Hepatocyte (in vitro differentiated cells): ENCODE measurements around the gene SNTG2. TPM values are rescaled to one million over a fixed set of nuclear protein-coding genes. Genes with fewer than 3 reads are reported as not detected.

Source experiments
- DNase-seq: peaks from one replicate; pipeline ENCODE4 v3.0.0-alpha.2; 2016; ENCODE audit warnings: low spot score
- H2AFZ ChIP-seq: fragments of 200-600 bp; sonication (generic); 2 replicates; pipeline ENCODE4 v1.6.0; 2016; ENCODE audit warnings: antibody characterized with exemption, mild to moderate bottlenecking
- H3K27ac ChIP-seq: fragments of 200-600 bp; sonication (generic); 2 replicates; pipeline ENCODE4 v1.5.1; 2016; ENCODE audit warnings: mild to moderate bottlenecking
- H3K27me3 ChIP-seq: fragments of 200-600 bp; sonication (generic); 2 replicates; pipeline ENCODE4 v1.6.1; 2016
- H3K36me3 ChIP-seq: fragments of 200-600 bp; sonication (generic); replicated peaks from 2 replicates; pipeline ENCODE4 v1.5.1; 2016; ENCODE audit warnings: low read depth; ENCODE audit not compliant: insufficient read depth
- H3K4me1 ChIP-seq: fragments of 200-600 bp; sonication (generic); 2 replicates; pipeline ENCODE4 v1.5.1; 2016; ENCODE audit warnings: mild to moderate bottlenecking, moderate library complexity; ENCODE audit not compliant: insufficient read depth
- H3K4me2 ChIP-seq: fragments of 200-600 bp; sonication (generic); 2 replicates; pipeline ENCODE4 v1.6.0; 2016
- H3K4me3 ChIP-seq: fragments of 200-600 bp; sonication (generic); 2 replicates; pipeline ENCODE4 v1.5.1; 2016; ENCODE audit warnings: mild to moderate bottlenecking
- H3K79me2 ChIP-seq: fragments of 200-600 bp; sonication (generic); 2 replicates; pipeline ENCODE4 v1.6.0; 2017; ENCODE audit warnings: mild to moderate bottlenecking
- H3K9me2 ChIP-seq: fragments of 200-600 bp; sonication (generic); replicated peaks from 2 replicates; pipeline ENCODE4 v1.6.0; 2017; ENCODE audit warnings: mild to moderate bottlenecking; ENCODE audit not compliant: insufficient read depth
- H3K9me3 ChIP-seq: fragments of 200-600 bp; sonication (generic); 2 replicates; pipeline ENCODE4 v1.5.1; 2016; ENCODE audit warnings: low read depth, mild to moderate bottlenecking
- H4K20me1 ChIP-seq: fragments of 200-600 bp; sonication (generic); 2 replicates; pipeline ENCODE4 v1.6.0; 2016; ENCODE audit warnings: mild to moderate bottlenecking; ENCODE audit not compliant: insufficient read depth, poor library complexity, severe bottlenecking
- CTCF ChIP-seq: fragments of 200-600 bp; sonication (generic); IDR thresholded peaks from 2 replicates; pipeline ENCODE4 v1.5.1; 2016; ENCODE audit warnings: antibody characterized with exemption, mild to moderate bottlenecking; ENCODE audit not compliant: poor library complexity
- EZH2 ChIP-seq: fragments of 200-600 bp; sonication (generic); IDR thresholded peaks from 2 replicates; pipeline ENCODE4 v1.6.1; 2016; ENCODE audit warnings: antibody characterized with exemption, mild to moderate bottlenecking, borderline replicate concordance
- EZH2phosphoT487 ChIP-seq: fragments of 200-600 bp; sonication (generic); IDR thresholded peaks from one replicate; pipeline ENCODE4 v1.6.1; 2018; ENCODE audit warnings: antibody characterized with exemption, mild to moderate bottlenecking, low read depth, moderate library complexity; ENCODE audit not compliant: unreplicated experiment, severe bottlenecking
- WGBS: methylation state at CpG from one replicate; pipeline ENCODE4 v1.1.6; 2016; ENCODE audit warnings: low lambda C conversion rate; ENCODE audit errors: missing lambda C conversion rate; 5-methylcytosine and 5-hydroxymethylcytosine counted together
- polyA plus RNA-seq: library from polyadenylated mRNA; unstranded; fragments of >200 nt; fragmentation: Nextera tagmentation; extraction: Ambion mirVana; gene quantifications from 2 replicates; pipeline ENCODE4 v1.2.1, GENCODE V29; 2016
- total RNA-seq: library from RNA; depleted of rRNA; stranded (reverse); fragments of >200 nt; gene quantifications from 2 replicates; pipeline ENCODE4 v1.2.3, GENCODE V29; 2014

The SNTG2 gene
- total and polyA plus RNA-seq, 2 experiments from 2014 or later = not detected

DNA sequence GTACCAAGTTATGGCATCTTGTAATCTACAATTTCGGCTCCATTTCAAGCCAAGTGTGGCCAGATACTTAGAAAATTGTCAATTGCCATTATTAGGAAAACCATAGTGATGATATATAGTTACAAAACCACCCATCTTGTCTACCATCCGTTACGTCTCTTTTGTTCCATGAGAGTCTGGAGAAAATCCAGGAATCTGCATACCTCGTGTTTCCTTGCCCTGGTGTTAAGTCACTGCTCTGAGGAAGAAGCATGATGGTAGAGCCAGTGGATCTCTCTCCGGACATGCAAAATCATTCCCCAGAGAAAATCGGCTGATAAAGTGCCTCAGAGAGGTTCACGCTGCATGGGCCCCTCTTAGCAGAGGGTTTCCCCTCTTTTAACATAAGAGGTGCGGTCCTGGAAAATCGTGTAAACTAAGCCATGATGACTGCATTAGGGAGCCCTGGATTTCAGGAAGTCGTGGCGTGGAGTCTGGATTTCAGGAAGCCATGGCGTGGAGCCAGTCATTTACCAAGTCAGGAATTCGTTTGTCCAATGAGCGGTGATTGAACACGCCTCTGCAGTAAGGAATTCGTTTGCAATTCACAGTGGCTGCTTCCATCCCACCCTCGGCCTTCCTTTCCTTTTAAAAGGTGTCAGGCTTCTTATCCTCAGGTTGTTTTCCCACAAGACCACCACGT lies 304.2 kb downstream of the SNTG2 start:
- TF ChIP-seq EZH2 (no peak), CTCF (no peak), EZH2phosphoT487 (no peak)
- no peak overlapping the region for H3K4me3 ChIP-seq
- H3K79me2 ChIP-seq = no peaks in the 10 kb centered on the region
- WGBS = 84% methylated on average over 18 of the region's 18 CpGs
- H3K4me2 ChIP-seq = no peak overlapping the region
- H2AFZ ChIP-seq = no peak overlapping the region
- no peaks in the 10 kb centered on the region for H3K9me3 ChIP-seq
- DNase-seq = no peak
- H3K36me3 ChIP-seq = no peaks in the 10 kb centered on the region
- no peaks in the 10 kb centered on the region for H4K20me1 ChIP-seq
- no peaks in the 10 kb centered on the region for H3K27me3 ChIP-seq
- H3K27ac ChIP-seq = no peak overlapping the region
- no peaks in the 10 kb centered on the region for H3K9me2 ChIP-seq
- no peaks in the 10 kb centered on the region for H3K4me1 ChIP-seq

DNA sequence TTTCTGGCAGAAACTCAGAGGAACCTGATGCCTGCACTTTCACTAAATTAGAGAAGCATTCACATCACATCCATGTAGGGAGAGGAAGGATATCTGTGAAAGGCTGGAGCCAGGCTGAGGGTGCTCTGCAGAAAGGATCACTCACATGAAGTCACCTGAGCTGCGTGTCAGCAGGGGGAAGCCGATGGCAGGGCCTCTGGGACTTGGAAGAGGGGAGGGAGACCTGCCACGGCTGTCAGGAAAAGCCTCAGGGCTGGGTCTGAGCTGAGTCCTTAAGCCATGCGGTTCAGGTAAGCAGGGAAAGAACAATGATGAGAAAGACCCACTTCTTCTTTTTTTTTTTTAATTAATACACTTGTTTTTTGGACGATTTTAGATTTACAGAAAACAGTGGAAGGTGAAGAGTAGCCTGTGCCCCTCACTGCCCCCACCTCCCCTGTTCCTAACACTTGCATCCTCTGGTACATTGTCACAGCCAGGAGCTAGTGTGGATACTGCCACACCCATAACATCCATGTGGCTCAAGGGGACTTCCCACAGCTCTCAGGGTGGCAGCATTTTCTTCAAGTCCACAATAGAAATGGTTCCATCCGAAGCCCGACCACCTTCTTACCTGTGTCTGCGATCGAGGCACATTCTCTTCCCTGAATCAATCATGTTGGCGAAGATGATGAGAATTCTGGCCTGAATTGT lies 306.1 kb downstream of the SNTG2 start:
- Histone ChIP-seq H3K4me3 (no peak overlapping the region), H3K36me3 (no peaks in the 10 kb centered on the region), H3K4me1 (no peaks in the 10 kb centered on the region), H2AFZ (no peak overlapping the region), H3K79me2 (no peaks in the 10 kb centered on the region), H3K4me2 (no peak overlapping the region), H3K9me2 (no peaks in the 10 kb centered on the region), H3K9me3 (no peaks in the 10 kb centered on the region), H3K27ac (no peak overlapping the region), H3K27me3 (no peaks in the 10 kb centered on the region), H4K20me1 (no peaks in the 10 kb centered on the region)
- WGBS = 78% methylated on average over 9 of the region's 10 CpGs
- no peak for TF ChIP-seq EZH2phosphoT487
- TF ChIP-seq EZH2 = no peak
- TF ChIP-seq CTCF = no peak
- DNase-seq = no peak

DNA sequence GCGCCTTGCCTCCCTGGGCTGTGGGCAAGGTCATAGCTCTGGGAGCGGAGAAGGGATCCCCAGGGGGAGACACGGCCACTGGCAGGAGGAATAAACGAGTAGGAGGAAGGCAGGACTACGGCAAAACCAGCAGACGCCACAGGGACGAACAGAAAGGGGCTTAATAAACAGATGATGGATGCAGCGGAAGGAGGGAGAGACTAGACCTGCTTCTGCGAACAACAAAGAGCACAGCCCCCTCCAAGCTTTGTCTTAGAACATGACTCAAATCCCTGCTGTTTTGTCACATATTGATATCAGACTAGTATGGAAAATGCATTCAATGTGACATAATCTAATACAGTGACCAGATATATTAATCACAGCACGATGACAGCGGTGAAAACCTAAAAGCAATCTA lies 306.7 kb downstream of the SNTG2 start:
- no peak for DNase-seq

More for the DNA sequence above, 306.7 kb downstream of the SNTG2 start:
- H3K4me3 ChIP-seq = no peak overlapping the region
- WGBS = 83% methylated on average over 11 of the region's 11 CpGs
- no peak overlapping the region for H3K4me2 ChIP-seq
- H3K9me3 ChIP-seq = no peaks in the 10 kb centered on the region
- H3K27ac ChIP-seq = no peak overlapping the region
- no peaks in the 10 kb centered on the region for H3K4me1 ChIP-seq
- no peaks in the 10 kb centered on the region for H3K27me3 ChIP-seq
- H4K20me1 ChIP-seq = no peaks in the 10 kb centered on the region
- H2AFZ ChIP-seq = no peak overlapping the region
- no peaks in the 10 kb centered on the region for H3K36me3 ChIP-seq
- TF ChIP-seq EZH2phosphoT487 (no peak), EZH2 (no peak), CTCF (no peak)
- no peaks in the 10 kb centered on the region for H3K9me2 ChIP-seq
- no peaks in the 10 kb centered on the region for H3K79me2 ChIP-seq
